Fibroblast of upper back skin (primary cell): ENCODE measurements around the gene KL.

Source experiments
- DNase-seq: peaks from one replicate; pipeline ENCODE4 v3.0.0-alpha.2; 2013

Gene KL

DNA sequence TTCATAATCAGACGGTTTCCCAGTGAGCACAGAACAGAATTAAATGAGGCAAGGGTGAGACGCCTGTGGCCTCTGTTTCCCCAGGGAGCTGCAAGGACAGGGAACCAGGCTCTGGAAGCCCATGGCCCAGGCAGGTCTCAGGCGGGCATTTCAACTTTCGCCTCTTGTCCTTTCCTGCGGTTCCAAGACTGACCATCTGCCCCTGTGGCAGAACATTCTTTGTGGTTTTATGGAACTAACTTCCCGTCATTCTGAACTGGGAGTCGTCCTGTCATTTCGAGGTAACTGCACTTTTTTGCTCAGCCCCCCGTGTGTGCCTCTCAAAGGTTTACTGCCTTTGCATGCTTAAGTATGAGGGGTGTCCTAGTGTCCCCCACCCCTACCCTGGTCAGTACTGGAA is 70.9 kb downstream of the KL start:
- DNase-seq = no peak

DNA sequence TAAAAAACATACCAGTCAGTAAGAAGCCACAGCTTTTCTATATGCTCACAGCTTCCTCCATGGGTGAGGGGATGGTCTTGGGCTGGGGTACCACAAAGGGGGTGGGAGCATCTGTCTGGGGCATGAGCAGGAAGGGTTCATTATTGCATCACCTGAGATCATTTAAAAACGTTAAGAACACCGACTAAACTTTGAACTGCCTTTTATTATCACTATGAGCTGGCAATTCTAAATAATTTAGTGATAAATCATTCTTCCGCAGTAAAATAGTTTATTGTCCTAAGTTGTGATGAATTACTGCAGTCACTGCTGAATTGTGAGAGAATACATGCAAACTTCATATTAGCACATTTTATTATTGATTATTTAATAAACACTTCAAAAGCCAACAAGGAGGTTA is 71.6 kb downstream of the KL start:
- DNase-seq = no peak

DNA sequence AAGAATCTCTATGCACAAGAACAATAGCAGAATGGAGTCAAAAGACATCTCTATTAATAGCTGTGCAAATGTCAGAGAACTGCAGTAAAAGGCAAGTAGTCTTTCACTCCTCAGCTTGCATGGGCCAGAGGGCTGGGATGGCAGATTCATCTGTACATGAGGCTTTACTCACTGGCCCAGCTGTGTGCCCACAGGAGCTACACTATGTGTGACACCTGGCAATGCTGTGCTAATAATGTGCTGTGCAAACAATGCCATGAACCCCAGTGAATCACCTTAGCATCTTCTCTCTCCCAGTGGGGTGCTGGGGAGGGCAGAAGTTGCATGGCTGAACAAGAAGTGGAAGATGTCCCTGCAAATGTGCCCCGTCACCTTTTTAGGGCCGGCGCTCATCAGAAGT is 73.1 kb downstream of the KL start:
- DNase-seq = no peak

DNA sequence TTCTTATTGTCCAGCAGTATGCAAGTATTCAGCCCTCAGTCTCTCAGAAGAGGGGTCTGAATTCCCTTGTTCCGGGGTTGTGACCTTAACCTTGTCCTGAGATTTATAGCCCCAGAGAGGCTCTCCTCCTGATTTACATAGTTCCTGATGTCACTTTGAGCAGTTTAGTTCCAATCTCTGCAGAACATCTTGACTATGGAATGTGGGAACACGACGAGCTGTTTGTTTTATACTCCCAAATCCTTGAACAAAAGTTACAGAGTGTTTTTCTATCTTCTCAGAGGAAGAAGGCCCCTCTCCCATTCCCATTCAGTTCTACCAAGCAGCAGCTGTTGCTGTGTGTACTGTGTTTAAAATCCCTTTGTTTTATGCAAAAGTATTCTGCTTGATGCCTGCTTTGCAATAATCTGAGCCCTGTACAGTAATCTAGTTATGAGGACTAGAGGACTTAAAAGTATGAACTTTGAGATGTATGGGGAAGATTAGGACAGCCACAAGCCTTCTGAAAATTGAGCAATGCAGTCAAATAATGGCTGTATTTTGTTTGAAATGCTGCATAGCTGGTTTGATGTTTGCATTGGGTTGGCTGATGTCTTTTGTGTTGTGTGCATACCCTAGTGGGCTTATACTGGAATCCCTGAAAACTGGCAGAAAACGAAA is 74.7 kb downstream of the KL start:
- DNase-seq = no peak

DNA sequence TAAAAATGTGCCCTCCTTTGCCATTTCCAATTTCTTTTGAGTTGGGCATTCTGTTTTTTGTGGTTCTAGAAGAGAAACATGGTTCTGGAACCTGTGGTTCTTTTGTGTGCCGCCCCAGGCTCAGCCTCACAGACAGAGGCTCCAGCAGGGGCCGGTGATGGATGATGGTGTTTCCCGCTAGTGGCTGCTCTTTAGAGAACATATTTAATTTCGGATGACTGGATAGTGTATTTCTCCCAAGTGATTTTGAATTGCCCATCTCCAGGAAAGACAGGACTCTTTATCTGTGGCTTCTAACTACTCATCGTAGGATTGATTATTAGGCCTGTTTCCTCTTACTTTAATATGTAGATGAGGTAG is 75.2 kb downstream of the KL start:
- DNase-seq = no peak

DNA sequence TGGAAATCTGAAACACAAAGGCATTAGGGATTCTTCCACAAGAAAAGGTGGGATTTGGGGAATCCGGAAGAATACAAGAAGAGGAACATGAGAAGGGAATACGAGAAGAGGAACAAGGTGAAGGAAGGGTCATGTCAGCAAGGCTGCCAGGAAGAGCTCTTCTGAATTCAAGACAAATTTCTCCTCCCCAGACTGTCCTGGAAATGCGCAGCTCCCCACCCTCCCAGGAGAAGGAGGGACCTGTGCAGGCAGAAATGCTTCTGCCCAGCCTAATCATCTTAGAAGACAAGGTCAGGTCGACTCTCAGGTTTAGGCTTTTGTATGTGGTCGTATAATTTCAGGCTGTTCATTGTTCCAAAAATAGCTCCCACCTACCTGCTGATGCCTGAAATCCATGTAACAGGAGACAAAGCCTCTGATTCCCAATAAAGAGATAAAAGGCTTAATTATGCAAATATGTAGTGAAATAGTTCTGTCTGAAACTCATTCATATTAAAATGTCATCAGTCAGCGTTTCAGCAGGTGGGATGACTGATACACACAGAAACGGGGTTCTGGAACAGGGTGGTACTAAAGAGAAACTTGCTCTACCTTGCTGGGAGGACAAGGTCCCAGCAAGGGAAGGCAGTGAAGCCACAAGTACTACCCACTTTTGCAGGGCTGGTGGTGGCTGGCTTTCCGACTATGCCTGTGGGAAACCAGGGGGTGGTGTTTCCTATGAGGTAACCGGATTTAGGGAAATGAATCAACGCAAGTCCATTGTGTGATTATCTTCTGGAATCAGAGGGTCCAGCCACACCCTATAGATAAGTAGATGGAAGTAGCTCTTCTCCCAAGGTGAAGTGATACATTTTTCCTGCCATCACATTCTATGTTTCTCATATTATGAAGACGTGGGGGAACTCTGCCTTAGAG is 76.1 kb downstream of the KL start:
- DNase-seq = no peak

DNA sequence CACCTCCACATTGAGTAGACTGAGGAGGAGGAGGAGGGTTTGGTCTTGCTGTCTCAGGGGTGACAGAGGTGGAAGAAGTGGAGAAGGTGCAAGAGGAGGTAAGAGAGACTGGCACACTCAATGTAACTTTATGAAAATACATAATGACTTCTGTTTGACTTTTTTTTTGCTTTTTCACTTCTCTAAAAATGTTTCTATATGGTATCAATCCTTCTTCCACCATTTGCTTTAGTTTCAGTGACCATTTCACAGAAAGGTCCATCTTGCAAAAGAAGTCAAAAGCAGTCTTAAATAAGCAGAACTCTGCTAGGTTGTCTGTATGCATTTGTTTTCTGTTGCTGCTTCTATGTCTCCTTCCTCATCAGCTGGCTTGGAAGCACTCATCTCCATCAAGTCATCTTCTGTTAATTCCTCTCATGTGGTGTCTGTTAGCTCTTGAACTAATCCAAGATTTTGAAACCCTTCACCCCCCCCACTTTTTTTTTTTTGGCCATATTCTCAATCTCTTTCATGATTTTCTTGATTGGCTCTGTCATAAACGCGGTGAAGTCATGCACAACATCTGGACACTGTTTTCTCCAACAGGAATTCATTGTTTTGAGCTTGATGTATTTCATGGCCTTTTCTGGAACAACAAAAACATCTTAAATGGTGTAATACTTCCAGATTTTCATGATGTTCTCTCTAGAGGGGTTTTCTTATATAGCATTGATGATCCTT is 80.8 kb downstream of the KL start:
- no peak for DNase-seq

DNA sequence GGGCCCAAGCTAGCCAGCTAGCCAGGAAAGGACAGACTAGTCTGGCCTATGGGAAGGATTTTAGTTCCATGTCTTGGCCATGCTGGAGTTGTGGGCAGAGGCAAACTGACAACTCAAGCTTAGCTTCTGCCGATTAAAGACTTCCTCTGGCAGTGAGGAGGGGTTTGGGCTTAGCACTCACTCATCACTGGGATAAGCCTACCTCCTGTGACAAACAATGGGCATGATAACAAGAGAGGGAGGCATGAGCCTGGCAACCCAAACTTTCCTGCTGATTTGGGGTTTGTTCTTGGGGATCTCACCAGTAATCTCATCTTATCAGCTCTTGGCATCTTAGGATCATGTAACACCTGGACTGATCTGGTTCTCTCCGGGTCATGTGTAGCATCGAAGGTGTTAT is 83.6 kb downstream of the KL start:
- DNase-seq = no peak

DNA sequence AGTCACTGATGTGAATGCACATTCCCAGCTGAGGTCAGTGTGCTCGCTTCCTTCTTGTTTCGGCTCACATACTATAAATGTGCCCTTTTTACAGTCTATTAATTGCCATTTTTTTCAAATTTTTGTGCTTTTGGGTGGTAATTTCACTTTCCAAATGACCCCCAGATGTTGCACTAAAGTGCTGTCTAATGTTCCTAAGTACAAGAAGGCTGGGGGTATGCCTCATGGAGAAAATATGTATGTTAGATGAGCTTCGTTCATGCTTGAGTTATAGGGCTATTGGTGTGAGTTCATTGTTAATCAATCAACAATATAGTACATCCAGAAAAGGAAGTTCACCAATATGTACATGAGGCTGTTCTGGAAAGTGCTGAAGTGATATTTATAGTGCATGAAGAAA is 84.7 kb downstream of the KL start:
- peak; percentile 51 for DNase-seq

DNA sequence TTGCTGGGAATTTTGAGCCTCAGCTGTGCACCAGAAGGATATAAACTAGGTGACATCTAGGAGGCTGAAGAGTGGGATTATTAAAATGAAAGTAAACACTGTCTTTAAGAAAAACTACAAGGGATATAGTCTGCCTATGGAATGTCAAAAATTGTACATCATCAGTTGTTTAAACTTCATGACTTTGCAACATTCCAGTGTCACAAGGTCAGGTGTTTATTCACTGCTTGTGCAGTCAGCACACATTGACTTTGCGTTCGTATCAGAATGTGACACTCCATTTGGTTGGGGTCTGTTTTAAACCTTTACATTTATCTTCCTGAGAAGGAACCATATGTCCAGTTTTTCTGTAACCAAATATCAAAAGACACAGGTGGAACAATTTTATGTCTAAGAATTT is 85.6 kb downstream of the KL start:
- no peak for DNase-seq

DNA sequence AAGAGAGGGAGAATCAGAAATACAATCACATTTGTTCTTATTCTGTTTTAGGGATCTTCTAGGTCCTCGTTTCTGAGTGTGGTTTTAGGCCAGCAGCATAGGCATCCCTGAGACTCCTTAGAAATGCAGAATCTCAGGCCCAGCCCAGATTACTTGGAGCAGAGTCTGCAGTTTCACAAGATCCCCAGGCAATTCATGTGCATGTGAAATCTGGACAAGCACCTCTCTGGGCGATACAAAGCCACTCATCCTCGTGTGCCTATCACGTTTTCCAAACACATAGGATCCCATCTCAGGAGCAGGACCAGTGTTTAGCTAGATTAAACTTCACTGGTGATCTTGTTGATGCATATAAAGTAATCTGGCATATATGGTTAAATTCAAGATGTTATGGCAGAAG is 87.2 kb downstream of the KL start:
- DNase-seq = no peak

DNA sequence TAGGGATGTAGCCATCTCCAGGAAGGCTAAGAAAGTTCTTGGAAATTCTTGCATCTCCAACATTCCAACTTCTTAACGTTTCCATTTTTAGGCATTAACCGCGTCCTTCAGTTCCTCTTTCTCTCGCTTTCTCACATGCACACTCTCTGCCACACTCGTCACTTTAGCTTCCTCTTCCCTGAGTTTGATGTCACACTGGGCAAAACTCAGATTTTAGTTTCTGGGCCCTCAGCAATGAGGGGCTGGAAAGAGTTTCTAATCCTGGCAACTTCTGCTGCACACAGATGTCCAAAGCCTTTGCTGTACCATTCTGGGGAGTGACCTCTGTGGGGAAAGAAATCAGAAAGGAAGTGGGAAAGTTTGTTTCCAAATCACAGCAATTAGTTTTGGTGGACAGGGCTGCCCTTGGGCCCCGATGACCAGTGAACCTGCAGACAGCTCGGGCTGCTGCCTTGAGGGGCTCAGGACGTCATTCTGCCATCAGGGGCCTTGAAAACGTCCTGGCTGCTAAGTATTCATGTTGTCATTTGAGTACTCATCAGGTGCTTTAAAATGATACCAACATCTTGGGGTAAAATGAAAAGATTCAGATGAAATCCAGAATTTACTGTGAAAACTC is 89.3 kb downstream of the KL start:
- no peak for DNase-seq

DNA sequence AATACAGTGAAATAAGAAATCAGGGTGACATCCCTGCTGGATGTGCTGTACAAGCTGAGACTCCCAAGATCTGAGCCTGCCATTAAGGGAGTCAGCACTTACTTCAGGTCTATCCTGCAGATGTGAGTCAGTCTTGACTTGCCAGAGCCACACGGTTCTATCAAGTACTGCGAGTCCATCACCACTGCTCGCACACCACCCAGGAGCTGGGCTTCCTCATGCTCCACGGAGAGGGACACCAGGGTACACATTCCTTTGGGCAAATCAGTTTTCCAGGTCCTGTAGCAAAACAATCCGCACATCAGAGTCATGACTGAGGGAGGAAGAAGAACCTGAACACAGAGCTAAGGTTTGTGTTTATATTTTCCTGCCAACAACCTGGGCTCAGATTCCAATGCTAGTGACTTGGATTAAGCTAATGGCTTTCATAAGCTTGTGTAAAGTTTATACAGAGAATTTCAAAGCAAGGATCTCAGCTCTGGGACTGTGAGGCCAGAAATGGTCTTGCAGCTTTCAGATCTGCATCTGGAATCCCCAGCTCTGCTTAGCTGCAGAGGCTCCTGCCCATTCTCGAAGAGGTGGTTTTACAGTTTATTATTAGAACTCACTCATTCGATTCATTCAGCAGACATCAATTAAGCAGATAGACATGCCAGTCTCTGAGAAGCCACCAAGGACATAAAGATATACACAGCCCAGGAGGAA is 90.6 kb downstream of the KL start:
- no peak for DNase-seq

DNA sequence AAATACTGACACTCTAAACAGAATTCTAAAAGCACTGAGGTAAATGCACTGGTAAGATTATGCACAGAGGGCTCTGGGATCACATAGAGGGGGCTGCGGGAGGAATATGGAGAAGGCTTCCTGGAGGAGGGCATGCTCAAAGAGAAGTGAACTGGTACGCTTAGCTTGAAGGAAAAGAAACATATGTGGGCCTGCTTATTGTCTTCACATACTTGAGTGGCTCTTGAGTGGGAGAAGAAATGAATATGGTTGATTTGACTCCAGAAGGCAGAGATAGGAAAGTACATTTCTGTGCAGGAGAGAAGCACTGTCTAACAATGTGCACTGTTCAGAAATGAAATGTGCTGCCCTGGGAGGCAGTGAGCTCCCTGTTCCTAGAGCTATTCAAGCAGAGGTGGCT is 91.1 kb downstream of the KL start:
- no peak for DNase-seq

DNA sequence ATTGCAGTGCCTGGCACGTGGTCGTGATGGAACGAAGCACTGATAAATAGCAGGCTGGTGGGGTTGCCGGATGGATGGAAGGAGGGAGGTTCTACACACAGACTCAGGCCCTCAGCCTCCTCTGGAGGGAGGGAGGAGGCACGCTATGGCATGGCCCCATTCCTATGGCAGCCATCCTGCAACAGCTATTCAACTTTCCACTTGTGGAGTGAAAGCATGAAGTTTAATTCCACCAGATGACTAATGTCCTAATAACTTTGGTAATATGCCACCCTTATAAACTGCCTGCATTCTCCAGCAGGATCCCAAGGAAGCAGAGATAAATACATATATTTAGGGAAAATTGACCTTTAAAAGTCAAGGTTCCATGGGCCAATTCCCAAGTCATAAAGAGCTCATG is 92.4 kb downstream of the KL start:
- DNase-seq = peak; percentile 74

DNA sequence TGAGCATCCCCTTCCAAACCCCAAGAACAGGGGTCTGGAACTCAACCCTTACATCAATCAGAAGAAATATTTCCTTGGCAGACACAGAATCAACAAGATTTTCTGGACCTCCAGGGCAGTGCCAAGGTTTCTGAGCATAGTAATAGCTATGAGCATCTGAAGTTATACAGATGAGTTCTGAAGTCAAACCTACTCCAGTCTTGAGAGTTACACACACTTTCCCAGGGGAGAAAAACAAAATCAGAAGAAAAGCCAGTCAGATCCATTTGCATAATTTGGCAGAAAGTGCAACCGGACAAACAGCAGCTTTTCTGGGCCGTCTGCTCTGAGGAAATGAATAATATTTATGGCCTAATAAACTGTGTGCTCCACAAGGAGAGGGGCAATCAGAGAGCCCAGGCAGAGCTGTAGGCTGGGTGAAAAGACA is 93.1 kb downstream of the KL start:
- DNase-seq = peak; percentile 66

DNA sequence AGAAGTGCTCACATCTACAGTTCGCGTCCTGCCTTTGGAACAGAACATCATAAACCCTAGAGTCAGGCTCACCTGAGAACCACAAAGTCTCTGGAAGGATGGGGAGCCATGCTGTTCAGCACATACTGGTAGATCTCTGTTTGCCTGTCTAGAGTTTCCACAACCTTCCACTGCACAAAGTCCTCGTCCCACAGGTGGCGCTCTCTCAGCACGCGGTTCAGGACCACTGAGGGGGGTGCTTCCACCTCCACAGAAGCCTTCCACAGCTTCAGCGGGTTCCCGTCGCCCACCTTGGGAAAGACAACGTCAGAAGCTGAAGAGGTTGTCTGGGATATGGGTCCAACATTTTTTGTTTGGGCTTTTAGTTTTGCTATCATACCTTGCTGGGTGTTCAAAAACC is 93.6 kb downstream of the KL start:
- DNase-seq = no peak

DNA sequence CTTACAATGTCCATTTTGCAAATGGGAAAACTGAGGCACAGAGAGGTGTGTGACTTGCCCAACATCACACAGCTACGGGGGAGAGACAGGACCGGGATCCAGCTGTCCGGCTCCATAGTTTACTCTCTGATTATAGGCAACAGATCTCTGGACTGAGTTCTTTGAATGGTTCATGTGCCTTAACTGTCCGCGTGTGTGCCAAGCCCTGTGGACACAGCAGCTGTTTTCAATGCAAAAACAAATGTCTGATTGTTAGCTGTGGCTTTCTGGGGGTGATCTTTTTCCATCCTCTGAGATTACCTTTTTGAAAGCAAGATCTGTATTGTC is 94.1 kb downstream of the KL start:
- no peak for DNase-seq

DNA sequence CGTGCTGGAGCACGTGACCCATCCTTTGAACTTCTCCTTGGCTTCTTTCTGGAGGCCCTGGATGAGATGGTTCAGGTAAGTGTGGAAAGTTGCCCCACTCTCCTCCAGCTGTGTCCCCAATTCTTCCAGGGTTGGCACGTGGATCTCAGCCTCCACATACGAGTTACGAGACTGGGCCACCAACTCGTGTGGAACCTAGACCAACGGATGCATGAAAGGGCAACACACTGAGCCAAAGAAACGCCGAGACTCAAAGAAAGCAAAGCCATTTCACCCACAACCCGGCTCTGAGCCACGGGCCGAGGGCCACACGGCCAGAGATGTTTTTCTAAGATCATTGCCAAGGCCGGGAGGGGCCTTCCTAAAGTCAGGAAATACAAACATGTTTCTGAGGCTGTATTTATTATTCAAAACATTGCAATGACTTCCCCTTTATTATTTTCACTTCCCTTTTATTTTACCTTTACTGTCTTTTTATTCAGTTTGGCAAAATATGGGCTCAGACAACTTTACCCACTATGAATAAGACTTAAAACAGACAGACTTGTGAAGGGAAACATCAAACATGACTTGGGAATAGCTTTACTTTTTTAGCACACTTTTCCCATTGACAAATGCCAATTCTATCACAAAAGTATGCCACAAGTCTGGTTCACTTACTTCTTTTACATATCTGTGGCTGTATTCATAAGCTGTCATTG is 94.6 kb downstream of the KL start:
- DNase-seq = peak; percentile 47

DNA sequence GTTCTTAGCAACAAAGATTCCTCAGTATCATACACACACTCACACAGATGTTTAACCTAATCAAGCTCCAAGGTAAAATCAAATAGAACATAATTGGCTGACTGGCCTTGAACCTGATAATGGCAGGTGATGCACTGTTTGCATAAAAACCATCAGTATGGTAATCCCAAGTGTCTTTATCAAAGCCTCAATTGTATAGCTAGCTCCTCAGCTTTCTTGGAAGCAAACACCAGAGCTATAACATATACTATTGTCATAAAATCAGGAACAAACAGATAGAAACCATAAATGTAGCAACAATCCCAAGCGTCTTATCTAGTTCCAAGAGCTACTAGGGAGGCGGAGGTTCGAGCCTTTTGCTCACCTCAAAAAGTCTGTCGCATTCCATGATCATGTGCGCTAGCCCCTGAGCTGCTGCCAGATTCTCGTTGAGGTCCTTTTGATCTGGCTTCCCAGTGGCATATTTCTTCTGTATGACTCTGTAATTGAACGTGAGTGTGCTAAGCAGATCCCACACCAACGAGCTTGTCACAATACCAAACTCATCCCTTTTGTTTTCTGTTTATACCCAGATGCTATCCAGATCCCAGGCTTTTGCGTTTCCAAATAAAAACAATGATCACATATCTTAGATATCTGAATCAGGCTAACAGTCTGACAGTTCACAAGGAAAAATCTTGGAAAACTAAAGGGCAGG is 95.3 kb downstream of the KL start:
- DNase-seq = peak; percentile 74

DNA sequence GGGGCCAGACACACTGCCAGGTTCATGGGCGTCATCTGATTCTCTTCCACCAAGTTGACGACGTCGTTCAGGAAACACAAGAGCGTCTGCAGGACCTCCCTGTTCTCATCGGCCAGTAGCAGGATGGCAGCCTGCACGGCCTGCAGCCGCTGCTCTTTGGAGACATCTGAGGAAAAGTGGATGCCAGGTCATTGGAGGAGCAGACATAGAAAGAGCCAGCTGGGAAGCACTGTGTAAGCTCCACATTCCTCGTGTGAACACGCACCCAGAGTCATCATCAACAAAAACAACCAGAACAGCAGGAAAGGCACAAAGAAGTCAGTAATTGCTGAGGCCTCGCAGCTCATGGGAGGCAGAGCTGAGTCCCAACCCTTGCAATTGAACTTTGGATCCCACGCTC is 96.5 kb downstream of the KL start:
- DNase-seq = no peak

DNA sequence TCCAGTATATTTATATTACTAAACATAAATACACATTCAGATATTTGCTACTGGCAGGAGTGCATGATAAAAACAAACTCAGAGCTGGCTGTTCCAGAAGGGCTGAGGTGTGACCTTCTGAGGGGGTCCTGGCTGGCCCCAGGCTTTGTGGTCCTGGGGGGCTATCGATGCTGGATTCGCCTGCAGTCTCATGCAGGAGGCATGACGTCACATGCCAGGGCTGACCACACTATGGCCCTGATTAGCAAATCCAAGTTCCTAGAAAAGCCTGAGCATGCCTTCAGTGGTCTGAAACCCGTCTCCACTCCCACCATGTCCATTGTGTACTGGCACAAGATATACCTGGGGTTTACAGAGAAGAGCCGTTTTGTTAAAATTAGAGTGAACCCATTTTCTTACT is 97.9 kb downstream of the KL start:
- no peak for DNase-seq
